ENCODE results near the gene PARD3. TPM values are rescaled to one million over a fixed set of nuclear protein-coding genes. Genes with fewer than 3 reads are reported as not detected.

PARD3 gene
- total RNA-seq, 4 donors from 2014 or later: 39.2 to 124 (median 48.0) TPM

DNA sequence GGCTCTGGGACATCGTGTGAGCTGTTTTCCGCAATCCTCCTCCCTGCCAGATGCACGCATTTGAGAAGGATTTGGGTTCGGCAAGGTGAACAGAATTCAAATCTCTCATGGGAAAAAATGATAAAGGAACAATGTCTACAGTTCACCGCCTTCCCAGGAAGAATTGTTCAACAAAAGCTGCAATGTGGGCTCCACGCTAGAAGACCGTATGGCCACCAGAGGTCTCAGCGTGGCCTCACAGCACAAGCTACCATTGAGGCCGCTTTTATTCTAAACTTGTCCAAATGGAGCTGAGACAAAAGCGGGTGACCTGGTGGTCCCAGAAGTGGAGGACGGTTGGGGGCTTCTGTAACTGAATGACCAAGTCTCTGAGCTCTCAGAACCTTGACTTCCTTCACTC, 733.1 kb downstream of the PARD3 start:
- Histone ChIP-seq H3K4me1 (no peaks in the 10 kb centered on the region), H3K36me3 (no peaks in the 10 kb centered on the region)
- no peak for DNase-seq

DNA sequence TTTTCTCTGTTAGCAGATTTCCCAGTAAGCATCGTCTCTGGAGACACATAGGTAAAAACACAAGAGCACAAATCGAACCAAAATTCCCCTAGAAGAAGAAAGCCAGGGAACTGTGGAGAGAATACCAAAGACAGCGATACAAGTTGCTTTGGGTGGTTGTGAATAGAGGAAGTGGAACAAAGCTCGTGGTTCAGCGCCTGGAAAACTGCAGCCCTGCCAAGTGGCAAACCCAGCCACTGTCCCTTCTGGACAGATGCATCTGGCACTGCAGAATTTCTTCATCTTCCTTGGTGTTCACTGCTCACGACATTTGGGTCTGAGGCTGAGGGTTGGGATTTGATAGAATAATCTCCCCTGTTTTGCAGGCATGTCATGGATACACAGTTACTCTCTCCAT, 733.8 kb downstream of the PARD3 start:
- Histone ChIP-seq H3K4me3 (no peak overlapping the region), H3K36me3 (no peaks in the 10 kb centered on the region), H3K4me1 (no peaks in the 10 kb centered on the region), H3K27me3 (no peaks in the 10 kb centered on the region), H3K9me3 (no peaks in the 10 kb centered on the region), H3K27ac (no peak overlapping the region)
- no peak for DNase-seq
- TF ChIP-seq, protein P1, sequence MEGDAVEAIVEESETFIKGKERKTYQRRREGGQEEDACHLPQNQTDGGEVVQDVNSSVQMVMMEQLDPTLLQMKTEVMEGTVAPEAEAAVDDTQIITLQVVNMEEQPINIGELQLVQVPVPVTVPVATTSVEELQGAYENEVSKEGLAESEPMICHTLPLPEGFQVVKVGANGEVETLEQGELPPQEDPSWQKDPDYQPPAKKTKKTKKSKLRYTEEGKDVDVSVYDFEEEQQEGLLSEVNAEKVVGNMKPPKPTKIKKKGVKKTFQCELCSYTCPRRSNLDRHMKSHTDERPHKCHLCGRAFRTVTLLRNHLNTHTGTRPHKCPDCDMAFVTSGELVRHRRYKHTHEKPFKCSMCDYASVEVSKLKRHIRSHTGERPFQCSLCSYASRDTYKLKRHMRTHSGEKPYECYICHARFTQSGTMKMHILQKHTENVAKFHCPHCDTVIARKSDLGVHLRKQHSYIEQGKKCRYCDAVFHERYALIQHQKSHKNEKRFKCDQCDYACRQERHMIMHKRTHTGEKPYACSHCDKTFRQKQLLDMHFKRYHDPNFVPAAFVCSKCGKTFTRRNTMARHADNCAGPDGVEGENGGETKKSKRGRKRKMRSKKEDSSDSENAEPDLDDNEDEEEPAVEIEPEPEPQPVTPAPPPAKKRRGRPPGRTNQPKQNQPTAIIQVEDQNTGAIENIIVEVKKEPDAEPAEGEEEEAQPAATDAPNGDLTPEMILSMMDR (IDR thresholded peaks at IDR 0.05): no peak
- no peak for TF ChIP-seq POLR2A (IDR thresholded peaks at IDR 0.05)

More for the DNA sequence above, 733.1 kb downstream of the PARD3 start:
- no peak for TF ChIP-seq POLR2A (IDR thresholded peaks at IDR 0.05)
- TF ChIP-seq, protein P1 (IDR thresholded peaks at IDR 0.05): no peak
- Histone ChIP-seq H3K9me3 (no peaks in the 10 kb centered on the region), H3K27me3 (no peaks in the 10 kb centered on the region), H3K27ac (no peak overlapping the region), H3K4me3 (no peak overlapping the region)

DNA sequence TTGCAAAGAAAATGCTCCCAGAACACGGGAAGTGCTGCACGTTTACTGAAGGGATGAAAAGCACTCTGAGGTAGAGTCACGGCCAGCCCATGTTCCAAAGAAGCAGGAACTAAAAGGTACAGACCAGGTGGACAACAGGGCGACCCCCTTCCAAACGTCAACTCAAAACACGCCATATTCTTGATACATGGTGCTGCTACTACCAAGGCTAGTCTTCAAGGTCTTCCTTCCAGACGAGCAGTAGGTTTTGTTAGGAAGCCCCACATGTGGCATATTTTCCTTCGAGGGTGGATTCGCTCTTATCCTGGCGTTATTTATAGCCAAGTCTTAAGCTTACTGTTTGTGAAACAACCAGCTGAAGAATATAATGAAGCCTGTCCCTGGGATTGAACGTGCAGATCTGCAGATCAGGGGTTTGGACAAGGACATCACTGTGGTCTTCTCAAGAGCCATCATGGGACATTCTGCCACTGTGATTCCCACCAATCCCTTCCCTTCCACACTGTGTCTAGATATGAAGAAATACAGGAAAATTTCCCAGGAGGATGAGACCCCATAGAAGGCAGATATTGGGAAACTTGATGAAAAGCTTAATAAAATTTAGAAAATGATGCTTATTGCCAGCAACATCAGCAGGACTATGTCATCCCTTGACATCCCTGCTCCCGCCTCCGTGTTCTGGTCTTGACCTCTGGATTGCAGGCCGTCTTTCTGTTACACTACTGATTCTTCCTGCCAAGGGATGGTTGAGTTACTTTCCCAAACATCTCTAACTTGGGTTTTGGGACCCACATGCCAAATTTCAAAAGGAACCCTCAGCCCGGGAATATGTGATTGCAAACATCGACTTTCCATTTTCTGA, 734.4 kb downstream of the PARD3 start:
- Histone ChIP-seq H3K27me3 (no peaks in the 10 kb centered on the region), H3K27ac (peak overlapping the region in 2 of 4 donors; percentile 13 to 43), H3K4me3 (no peak overlapping the region), H3K9me3 (no peaks in the 10 kb centered on the region), H3K36me3 (no peaks in the 10 kb centered on the region), H3K4me1 (no peaks in the 10 kb centered on the region)
- no peak for TF ChIP-seq POLR2A (IDR thresholded peaks at IDR 0.05)
- TF ChIP-seq, protein P1 (IDR thresholded peaks at IDR 0.05): no peak
- peak in 1 of 3 donors; percentile 52 for DNase-seq

DNA sequence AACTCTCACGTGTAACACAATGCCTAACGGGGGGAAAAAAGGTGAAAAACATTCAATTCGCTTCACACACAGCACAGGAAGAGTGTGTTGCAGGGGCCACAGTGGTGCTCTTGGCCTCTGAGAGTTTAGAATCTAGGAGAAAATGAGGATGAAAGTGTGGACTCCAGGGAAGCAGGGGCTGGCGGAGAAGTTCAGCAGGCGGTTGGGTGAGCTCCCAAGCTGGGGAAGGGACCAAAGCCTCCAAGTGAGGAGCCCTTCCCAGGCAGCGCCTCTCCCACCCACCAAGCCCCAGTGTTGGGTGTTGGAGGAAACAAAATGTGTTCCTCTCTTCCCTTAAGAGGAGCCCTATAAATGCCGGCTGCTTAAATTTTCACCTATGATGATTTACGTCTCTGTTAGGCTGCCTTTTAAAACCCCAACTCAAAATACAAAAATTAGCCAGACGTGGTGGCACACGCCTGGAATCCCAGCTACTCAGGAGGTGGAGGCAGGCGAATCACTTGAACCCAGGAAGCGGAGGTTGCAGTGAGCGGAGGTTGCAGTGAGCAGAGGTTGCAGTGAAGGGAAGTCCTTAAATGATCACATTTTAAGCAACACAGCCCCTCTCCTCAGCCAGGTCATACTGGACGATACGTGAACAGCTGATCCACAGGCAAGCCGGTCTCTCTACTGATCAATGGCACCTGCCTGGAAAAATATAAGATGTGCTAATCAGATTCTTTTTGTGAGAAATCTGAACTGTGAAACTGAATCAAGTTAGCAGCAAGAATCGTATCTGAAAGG, 735.2 kb downstream of the PARD3 start:
- no peaks in the 10 kb centered on the region for H3K36me3 ChIP-seq
- no peak for DNase-seq
- H3K4me3 ChIP-seq: no peak overlapping the region
- peak overlapping the region in 2 of 4 donors; percentile 31 to 43 for H3K27ac ChIP-seq
- TF ChIP-seq, protein P1 (IDR thresholded peaks at IDR 0.05): no peak
- TF ChIP-seq POLR2A (IDR thresholded peaks at IDR 0.05): no peak
- H3K9me3 ChIP-seq: no peaks in the 10 kb centered on the region
- H3K27me3 ChIP-seq: no peaks in the 10 kb centered on the region
- no peaks in the 10 kb centered on the region for H3K4me1 ChIP-seq

DNA sequence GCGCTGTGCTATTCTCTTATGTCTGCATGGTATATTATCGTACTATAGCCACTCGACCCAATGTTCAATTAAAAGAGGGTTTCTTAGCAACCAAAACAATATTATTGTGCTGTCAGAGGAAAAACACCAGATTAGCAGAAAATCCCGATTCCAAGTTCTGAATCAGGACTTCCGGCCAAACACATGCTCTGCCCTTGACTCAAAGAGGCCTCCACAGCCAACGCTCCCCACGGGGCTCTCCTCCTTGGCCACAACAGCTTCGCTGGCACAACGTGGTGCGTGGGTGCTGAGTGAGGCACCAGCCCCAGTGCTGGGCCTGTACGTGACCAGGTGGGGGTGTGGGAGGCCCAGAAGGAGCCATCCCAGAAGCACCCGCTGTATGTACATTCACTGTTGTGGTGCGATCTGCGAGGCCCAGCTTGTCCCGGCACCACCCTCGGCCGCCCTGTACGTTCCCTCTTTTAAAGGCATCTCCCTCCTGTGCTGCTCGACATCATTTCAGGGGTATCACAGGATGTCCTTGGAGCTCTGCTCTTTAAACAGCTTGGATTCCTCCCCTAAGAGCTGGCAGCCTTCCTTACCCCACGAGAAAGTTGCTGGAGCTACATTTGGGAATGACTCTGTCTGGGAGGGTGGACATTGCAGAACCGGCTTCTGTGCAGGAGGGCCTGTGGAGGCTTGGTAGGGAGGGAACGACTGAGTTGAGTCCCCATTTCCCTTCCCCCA, 736.2 kb downstream of the PARD3 start:
- no peak for TF ChIP-seq POLR2A (IDR thresholded peaks at IDR 0.05)
- TF ChIP-seq, protein P1 (IDR thresholded peaks at IDR 0.05): no peak
- no peak for DNase-seq
- Histone ChIP-seq H3K4me3 (no peak overlapping the region), H3K9me3 (no peaks in the 10 kb centered on the region), H3K4me1 (no peaks in the 10 kb centered on the region), H3K27me3 (no peaks in the 10 kb centered on the region), H3K36me3 (no peaks in the 10 kb centered on the region), H3K27ac (peak overlapping the region in 1 of 4 donors; percentile 31)

All from Peyer's patch (tissue), 4 donors.